ENCODE data around the gene C11orf24.

The C11orf24 gene

DNA sequence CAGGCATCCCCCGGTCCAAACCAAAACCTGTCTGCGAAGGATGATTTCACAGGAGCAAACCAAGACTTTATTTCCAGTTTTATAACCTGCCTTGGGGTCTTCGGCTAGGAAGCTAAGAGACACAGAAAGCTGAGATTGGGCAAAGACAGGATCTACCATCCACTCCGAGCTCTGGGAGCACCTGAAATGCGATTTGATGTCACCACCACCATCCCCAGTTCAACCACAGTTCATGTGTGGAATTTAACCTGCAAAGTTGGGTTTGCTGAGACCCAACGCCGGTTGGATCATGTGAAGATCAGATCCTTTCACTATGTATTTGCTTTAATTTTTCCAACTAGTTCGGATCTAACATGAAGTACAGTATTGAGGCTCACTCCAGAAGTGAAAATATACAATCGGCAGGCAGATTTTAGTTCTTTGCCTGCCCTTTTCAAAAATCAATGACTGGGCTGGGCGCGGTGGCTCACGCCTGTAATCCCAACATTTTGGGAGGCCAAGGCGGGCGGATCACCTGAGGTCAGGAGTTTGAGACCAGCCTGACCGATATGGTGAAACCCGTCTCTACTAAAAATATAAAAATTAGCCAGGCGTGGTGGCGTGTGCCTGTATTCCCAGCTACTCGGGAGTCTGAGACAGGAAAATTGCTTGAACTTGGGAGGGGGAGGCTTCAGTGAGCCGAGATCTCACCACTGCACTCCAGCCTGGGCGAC lies 1.4 kb upstream of the C11orf24 start:
- TF ChIP-seq, protein P1, sequence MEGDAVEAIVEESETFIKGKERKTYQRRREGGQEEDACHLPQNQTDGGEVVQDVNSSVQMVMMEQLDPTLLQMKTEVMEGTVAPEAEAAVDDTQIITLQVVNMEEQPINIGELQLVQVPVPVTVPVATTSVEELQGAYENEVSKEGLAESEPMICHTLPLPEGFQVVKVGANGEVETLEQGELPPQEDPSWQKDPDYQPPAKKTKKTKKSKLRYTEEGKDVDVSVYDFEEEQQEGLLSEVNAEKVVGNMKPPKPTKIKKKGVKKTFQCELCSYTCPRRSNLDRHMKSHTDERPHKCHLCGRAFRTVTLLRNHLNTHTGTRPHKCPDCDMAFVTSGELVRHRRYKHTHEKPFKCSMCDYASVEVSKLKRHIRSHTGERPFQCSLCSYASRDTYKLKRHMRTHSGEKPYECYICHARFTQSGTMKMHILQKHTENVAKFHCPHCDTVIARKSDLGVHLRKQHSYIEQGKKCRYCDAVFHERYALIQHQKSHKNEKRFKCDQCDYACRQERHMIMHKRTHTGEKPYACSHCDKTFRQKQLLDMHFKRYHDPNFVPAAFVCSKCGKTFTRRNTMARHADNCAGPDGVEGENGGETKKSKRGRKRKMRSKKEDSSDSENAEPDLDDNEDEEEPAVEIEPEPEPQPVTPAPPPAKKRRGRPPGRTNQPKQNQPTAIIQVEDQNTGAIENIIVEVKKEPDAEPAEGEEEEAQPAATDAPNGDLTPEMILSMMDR (conservative IDR thresholded peaks at IDR 0.05; ENCODE audit: low read length), result no peak
- TF ChIP-seq EZH2phosphoT487 (IDR thresholded peaks at IDR 0.05; ENCODE audit: borderline replicate concordance), result no peak
- Histone ChIP-seq H4K20me1 (ENCODE audit: insufficient read depth, low read length, poor library complexity, severe bottlenecking) (no peaks in the 10 kb centered on the region), H3K79me2 (ENCODE audit: insufficient read depth, low read length) (0 out of 2 replicates have a peak, but pooled peaks cover 10% of the 10 kb centered on the region), H3K9me3 (ENCODE audit: insufficient read depth, low read depth, low read length) (no peaks in the 10 kb centered on the region), H3K4me1 (ENCODE audit: insufficient read depth, low read length, poor library complexity, severe bottlenecking) (peaks cover 11% of the 10 kb centered on the region), H3K27me3 (ENCODE audit: insufficient read depth, low read length, poor library complexity, severe bottlenecking) (no peaks in the 10 kb centered on the region), H3K4me3 (ENCODE audit: low read length, poor library complexity, severe bottlenecking) (peak overlapping the region; percentile 80), H3K36me3 (ENCODE audit: insufficient read depth, low read length) (no peaks in the 10 kb centered on the region), H3K9ac (ENCODE audit: low read depth, low read length, poor library complexity, severe bottlenecking) (peak overlapping the region; percentile 94), H3K4me2 (ENCODE audit: low read depth, low read length, poor library complexity, severe bottlenecking) (peak overlapping the region; percentile 74), H2AFZ (ENCODE audit: low read length) (no peak overlapping the region), H3F3A (ENCODE audit: low read depth) (no peaks in the 10 kb centered on the region), H3K9me2 (replicated peaks; ENCODE audit: low read depth, low read length) (no peaks in the 10 kb centered on the region)

DNA sequence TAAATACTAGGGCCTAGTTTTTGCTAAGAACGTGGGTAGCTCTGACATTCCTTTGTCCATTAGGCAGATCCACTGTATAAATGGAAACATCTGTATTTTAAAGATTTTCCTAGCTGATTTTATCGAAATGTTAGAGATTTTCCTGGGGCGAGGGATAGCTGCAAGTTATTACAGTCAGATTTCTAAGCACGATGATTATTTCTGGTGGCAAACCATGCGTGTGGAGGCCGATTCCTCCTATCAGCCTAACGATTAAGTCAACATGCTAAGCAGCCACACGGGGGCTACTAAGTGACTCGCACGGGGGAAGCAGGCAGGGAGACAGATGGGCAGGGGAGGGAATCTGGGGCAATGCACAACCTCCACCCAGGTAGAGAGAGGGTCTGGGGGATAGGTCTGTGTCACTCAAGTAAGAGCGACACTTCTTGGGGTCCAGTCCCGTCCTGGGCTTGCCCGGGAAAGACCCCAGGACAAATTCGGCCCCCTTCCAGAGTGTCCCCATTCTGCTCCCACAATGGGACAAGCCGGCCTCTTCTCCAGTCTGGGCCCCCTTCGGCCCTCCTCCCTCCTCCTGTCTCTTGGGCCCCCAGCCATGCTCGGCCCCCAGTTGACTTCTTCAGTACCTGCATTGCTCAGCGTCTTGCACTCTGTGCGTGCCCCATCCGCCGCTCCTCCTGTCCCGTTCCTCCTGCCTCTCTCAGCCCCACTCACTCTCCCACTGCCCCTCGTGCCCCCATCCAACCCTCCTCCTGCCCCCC lies 571 bp downstream of the C11orf24 start:
- H2AFZ ChIP-seq (ENCODE audit: low read length), result peak overlapping the region; percentile 78

DNA sequence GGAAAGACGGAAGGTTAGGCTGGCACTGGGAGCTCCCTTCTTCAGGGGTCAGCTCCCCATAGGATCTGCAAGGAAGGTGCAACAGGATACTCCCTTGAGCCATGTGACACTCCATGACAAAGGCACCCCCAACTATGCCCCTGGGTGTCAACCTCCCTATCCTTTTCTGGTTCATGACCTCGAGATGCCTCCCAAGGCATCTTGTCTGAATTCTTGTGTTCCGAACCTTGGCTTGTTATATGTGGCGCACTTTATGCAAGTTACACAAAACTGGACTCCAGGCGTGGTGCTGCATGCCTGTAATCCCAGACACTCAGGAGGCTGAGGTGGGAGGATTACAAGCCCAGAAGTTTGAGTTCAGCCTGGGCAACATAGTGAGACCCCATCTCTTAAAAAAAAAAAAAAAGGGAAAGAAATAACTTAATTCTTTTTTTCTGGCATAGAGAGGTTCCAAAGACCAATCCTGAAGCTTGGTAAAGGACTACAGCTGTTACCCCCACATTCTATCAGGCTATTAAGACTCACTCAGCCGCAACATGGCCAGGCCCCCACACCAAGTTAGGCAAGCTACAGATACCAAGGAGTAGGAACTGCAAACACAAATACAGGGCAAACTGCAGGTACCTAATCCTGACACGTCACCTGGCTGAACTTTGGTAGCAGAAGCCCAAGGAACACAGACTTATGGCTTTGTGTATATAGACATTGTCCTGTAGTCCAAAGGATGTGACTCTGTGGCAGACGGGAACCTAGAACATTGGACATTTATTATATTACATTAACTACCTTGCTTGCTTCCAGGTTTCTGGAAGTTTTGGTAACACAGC lies 1.4 kb downstream of the C11orf24 start:
- Histone ChIP-seq H2AFZ (ENCODE audit: low read length) (no peak overlapping the region), H3K4me2 (ENCODE audit: low read depth, low read length, poor library complexity, severe bottlenecking) (peak overlapping the region; percentile 79), H3K4me3 (ENCODE audit: low read length, poor library complexity, severe bottlenecking) (peak overlapping the region; percentile 80), H3K27me3 (ENCODE audit: insufficient read depth, low read length, poor library complexity, severe bottlenecking) (no peaks in the 10 kb centered on the region), H3K4me1 (ENCODE audit: insufficient read depth, low read length, poor library complexity, severe bottlenecking) (peaks cover 11% of the 10 kb centered on the region), H3K9ac (ENCODE audit: low read depth, low read length, poor library complexity, severe bottlenecking) (peak overlapping the region; percentile 94), H3K36me3 (ENCODE audit: insufficient read depth, low read length) (no peaks in the 10 kb centered on the region), H3K9me2 (replicated peaks; ENCODE audit: low read depth, low read length) (no peaks in the 10 kb centered on the region), H4K20me1 (ENCODE audit: insufficient read depth, low read length, poor library complexity, severe bottlenecking) (no peaks in the 10 kb centered on the region), H3F3A (ENCODE audit: low read depth) (no peaks in the 10 kb centered on the region), H3K79me2 (ENCODE audit: insufficient read depth, low read length) (0 out of 2 replicates have a peak, but pooled peaks cover 10% of the 10 kb centered on the region), H3K9me3 (ENCODE audit: insufficient read depth, low read depth, low read length) (no peaks in the 10 kb centered on the region)
- TF ChIP-seq, protein P1 (conservative IDR thresholded peaks at IDR 0.05; ENCODE audit: low read length), result no peak
- no peak for TF ChIP-seq EZH2phosphoT487 (IDR thresholded peaks at IDR 0.05; ENCODE audit: borderline replicate concordance)

More for the DNA sequence above, 571 bp downstream of the C11orf24 start:
- Histone ChIP-seq H3K36me3 (ENCODE audit: insufficient read depth, low read length) (no peaks in the 10 kb centered on the region), H3K9me2 (replicated peaks; ENCODE audit: low read depth, low read length) (no peaks in the 10 kb centered on the region), H3K9me3 (ENCODE audit: insufficient read depth, low read depth, low read length) (no peaks in the 10 kb centered on the region), H3K79me2 (ENCODE audit: insufficient read depth, low read length) (0 out of 2 replicates have a peak, but pooled peaks cover 10% of the 10 kb centered on the region), H3K4me2 (ENCODE audit: low read depth, low read length, poor library complexity, severe bottlenecking) (peak overlapping the region; percentile 79), H3K27me3 (ENCODE audit: insufficient read depth, low read length, poor library complexity, severe bottlenecking) (no peaks in the 10 kb centered on the region), H3K4me3 (ENCODE audit: low read length, poor library complexity, severe bottlenecking) (peak overlapping the region; percentile 80), H3F3A (ENCODE audit: low read depth) (no peaks in the 10 kb centered on the region), H4K20me1 (ENCODE audit: insufficient read depth, low read length, poor library complexity, severe bottlenecking) (no peaks in the 10 kb centered on the region), H3K9ac (ENCODE audit: low read depth, low read length, poor library complexity, severe bottlenecking) (peak overlapping the region; percentile 94), H3K4me1 (ENCODE audit: insufficient read depth, low read length, poor library complexity, severe bottlenecking) (peaks cover 11% of the 10 kb centered on the region)
- TF ChIP-seq, protein P1 (conservative IDR thresholded peaks at IDR 0.05; ENCODE audit: low read length), result peak; percentile 70
- no peak for TF ChIP-seq EZH2phosphoT487 (IDR thresholded peaks at IDR 0.05; ENCODE audit: borderline replicate concordance)

All from Loucy (cell line).